Activated naive CD8-positive, alpha-beta T cell treated with anti-CD3 and anti-CD28 coated beads, Interleukin-2, amount 10 ng/mL, durations not matched to agents 7 days and 5 days (primary cell): ENCODE data around the gene ZNF714. TPM values are rescaled to one million over a fixed set of nuclear protein-coding genes. Genes with fewer than 3 reads are reported as not detected.
"Not testable (repeated sequence)": the region's sequence is repeated elsewhere in the genome, so short reads cannot be mapped to it uniquely, and the experiment has no call there.

ENCODE experiments used
- ATAC-seq: fragments of 150-1000 bp; cut with Tn5 transposase; one replicate; pipeline ENCODE4 v1.10.0; 2021; ENCODE audit warnings: low read depth, moderate library complexity
- POLR2A ChIA-PET: fragments of 350-600 bp; sonication (Branson Sonifier 250); formaldehyde crosslinking; loops from one replicate; lab custom pipeline; 2021; ENCODE audit warnings: antibody characterized with exemption; lab: Charles Lee
- DNase-seq: peaks from one replicate; pipeline ENCODE4 v3.0.0; 2021
- H3K27ac Mint-ChIP-seq: one replicate; pipeline ENCODE4 v1.8.0; 2022; ENCODE audit warnings: mild to moderate bottlenecking, mixed read lengths
- H3K27me3 Mint-ChIP-seq: one replicate; pipeline ENCODE4 v1.8.0; 2022; ENCODE audit warnings: mild to moderate bottlenecking, moderate library complexity, mixed read lengths
- H3K36me3 Mint-ChIP-seq: one replicate; pipeline ENCODE4 v1.8.0; 2021; ENCODE audit warnings: mild to moderate bottlenecking, mixed read lengths
- H3K4me1 Mint-ChIP-seq: one replicate; pipeline ENCODE4 v1.8.0; 2021; ENCODE audit warnings: mixed read lengths
- H3K4me3 Mint-ChIP-seq: one replicate; pipeline ENCODE4 v1.8.0; 2022; ENCODE audit warnings: mild to moderate bottlenecking, moderate library complexity, mixed read lengths
- H3K9me3 Mint-ChIP-seq: one replicate; pipeline ENCODE4 v1.8.0; 2021; ENCODE audit warnings: mixed read lengths
- total RNA-seq, 2 experiments: library from RNA; stranded (reverse); gene quantifications; one replicate each; pipeline ENCODE4 v1.2.3, GENCODE V29; 2021

ZNF714 gene
- total RNA-seq, 2 experiments from 2014 or later: 25.1 to 26.6 TPM

- DNase-seq: no peak
- no peak for ATAC-seq
- Mint-ChIP-seq H3K36me3 (peaks cover 85% of the 10 kb centered on the region), H3K27ac (no peak overlapping the region), H3K4me1 (no peaks in the 10 kb centered on the region), H3K27me3 (no peaks in the 10 kb centered on the region), H3K4me3 (no peak overlapping the region), H3K9me3 (peaks cover 29% of the 10 kb centered on the region)
- POLR2A ChIA-PET: no interaction called here
These were observed 28.2 kb downstream of the ZNF714 start for GRCh38 chr19:21110183-21110582.

- POLR2A ChIA-PET: no interaction called here
- no peak for ATAC-seq
- Mint-ChIP-seq H3K27me3 (no peaks in the 10 kb centered on the region), H3K4me3 (no peak overlapping the region), H3K4me1 (no peaks in the 10 kb centered on the region), H3K27ac (no peak overlapping the region), H3K36me3 (peaks cover 85% of the 10 kb centered on the region), H3K9me3 (peaks cover 40% of the 10 kb centered on the region)
- no peak for DNase-seq
These were observed 33.4 kb downstream of the ZNF714 start for GRCh38 chr19:21115430-21115829.

GRCh38 chr19:21117041-21117907 is 35.3 kb downstream of the ZNF714 start:
- H3K4me1 Mint-ChIP-seq: no peaks in the 10 kb centered on the region
- no peak for ATAC-seq
- no peak overlapping the region for H3K4me3 Mint-ChIP-seq
- H3K27ac Mint-ChIP-seq: no peak overlapping the region
- POLR2A ChIA-PET: no interaction called here
- DNase-seq: no peak
- no peaks in the 10 kb centered on the region for H3K27me3 Mint-ChIP-seq
- H3K36me3 Mint-ChIP-seq: peaks cover 73% of the 10 kb centered on the region
- H3K9me3 Mint-ChIP-seq: peaks cover 32% of the 10 kb centered on the region

- H3K27me3 Mint-ChIP-seq: no peaks in the 10 kb centered on the region
- POLR2A ChIA-PET: no interaction called here
- DNase-seq (no peak), ATAC-seq (no peak)
- H3K4me1 Mint-ChIP-seq: no peaks in the 10 kb centered on the region
- H3K9me3 Mint-ChIP-seq: peaks cover 16% of the 10 kb centered on the region
- H3K36me3 Mint-ChIP-seq: peaks cover 29% of the 10 kb centered on the region
- H3K27ac Mint-ChIP-seq: no peak overlapping the region
- no peak overlapping the region for H3K4me3 Mint-ChIP-seq
These were observed 44.1 kb downstream of the ZNF714 start for GRCh38 chr19:21126078-21126477.

GRCh38 chr19:21127001-21127400 is 45.0 kb downstream of the ZNF714 start:
- Mint-ChIP-seq H3K4me1 (no peaks in the 10 kb centered on the region), H3K9me3 (peaks cover 16% of the 10 kb centered on the region), H3K27ac (no peak overlapping the region), H3K4me3 (no peak overlapping the region), H3K36me3 (peaks cover 25% of the 10 kb centered on the region), H3K27me3 (no peaks in the 10 kb centered on the region)
- ATAC-seq (no peak), DNase-seq (no peak)
- POLR2A ChIA-PET: no interaction called here

GRCh38 chr19:21127898-21128297 is 45.9 kb downstream of the ZNF714 start:
- Mint-ChIP-seq H3K27ac (no peak overlapping the region), H3K36me3 (peaks cover 18% of the 10 kb centered on the region), H3K4me3 (no peak overlapping the region), H3K4me1 (no peaks in the 10 kb centered on the region), H3K27me3 (no peaks in the 10 kb centered on the region), H3K9me3 (peaks cover 14% of the 10 kb centered on the region)
- ATAC-seq (no peak), DNase-seq (no peak)
- POLR2A ChIA-PET: no interaction called here

- peaks cover 1% of the 10 kb centered on the region for H3K4me1 Mint-ChIP-seq
- POLR2A ChIA-PET: no interaction called here
- ATAC-seq (no peak), DNase-seq (no peak)
- H3K4me3 Mint-ChIP-seq: no peak overlapping the region
- peaks cover 20% of the 10 kb centered on the region for H3K36me3 Mint-ChIP-seq
- no peak overlapping the region for H3K27ac Mint-ChIP-seq
- no peaks in the 10 kb centered on the region for H3K27me3 Mint-ChIP-seq
- peaks cover 19% of the 10 kb centered on the region for H3K9me3 Mint-ChIP-seq
These were observed 47.1 kb downstream of the ZNF714 start for GRCh38 chr19:21128901-21129698.

- H3K9me3 Mint-ChIP-seq: peaks cover 23% of the 10 kb centered on the region
These were observed 48.2 kb downstream of the ZNF714 start for GRCh38 chr19:21130097-21130775.

GRCh38 chr19:21133633-21134032 is 51.6 kb downstream of the ZNF714 start:
- DNase-seq (no peak), ATAC-seq (no peak)
- Mint-ChIP-seq H3K4me3 (no peak overlapping the region), H3K4me1 (peaks cover 7% of the 10 kb centered on the region), H3K27ac (no peak overlapping the region), H3K9me3 (peaks cover 14% of the 10 kb centered on the region), H3K36me3 (peaks cover 4% of the 10 kb centered on the region), H3K27me3 (no peaks in the 10 kb centered on the region)
- POLR2A ChIA-PET: no interaction called here

More at GRCh38 chr19:21130097-21130775, 48.2 kb downstream of the ZNF714 start:
- Mint-ChIP-seq H3K4me3 (no peak overlapping the region), H3K4me1 (peaks cover 7% of the 10 kb centered on the region), H3K27ac (no peak overlapping the region), H3K36me3 (peaks cover 17% of the 10 kb centered on the region), H3K27me3 (no peaks in the 10 kb centered on the region)
- POLR2A ChIA-PET: interaction anchor here (0.6 kb wide), 1 partner anchor 939 kb away, joined by 3 read pairs; no protein-coding TSS in a partner anchor
- DNase-seq (no peak), ATAC-seq (no peak)

GRCh38 chr19:21134934-21135366 is 52.9 kb downstream of the ZNF714 start:
- Mint-ChIP-seq H3K4me3 (no peak overlapping the region), H3K4me1 (peaks cover 7% of the 10 kb centered on the region), H3K27me3 (no peaks in the 10 kb centered on the region), H3K27ac (no peak overlapping the region), H3K9me3 (peaks cover 18% of the 10 kb centered on the region), H3K36me3 (peaks cover 4% of the 10 kb centered on the region)
- POLR2A ChIA-PET: no interaction called here
- DNase-seq: no peak
- no peak for ATAC-seq

- no peaks in the 10 kb centered on the region for H3K27me3 Mint-ChIP-seq
These were observed 53.4 kb downstream of the ZNF714 start for GRCh38 chr19:21135433-21135832.

GRCh38 chr19:21138130-21138529 is 56.1 kb downstream of the ZNF714 start:
- peaks cover 15% of the 10 kb centered on the region for H3K4me1 Mint-ChIP-seq
- peaks cover 16% of the 10 kb centered on the region for H3K36me3 Mint-ChIP-seq
- POLR2A ChIA-PET: no interaction called here
- ATAC-seq (no peak), DNase-seq (no peak)
- H3K4me3 Mint-ChIP-seq: no peak overlapping the region
- H3K27ac Mint-ChIP-seq: no peak overlapping the region
- no peaks in the 10 kb centered on the region for H3K27me3 Mint-ChIP-seq
- H3K9me3 Mint-ChIP-seq: peaks cover 14% of the 10 kb centered on the region

More at GRCh38 chr19:21135433-21135832, 53.4 kb downstream of the ZNF714 start:
- Mint-ChIP-seq H3K4me1 (peaks cover 7% of the 10 kb centered on the region), H3K27ac (no peak overlapping the region), H3K36me3 (peaks cover 6% of the 10 kb centered on the region), H3K9me3 (peaks cover 15% of the 10 kb centered on the region), H3K4me3 (no peak overlapping the region)
- no peak for DNase-seq
- no peak for ATAC-seq
- POLR2A ChIA-PET: no interaction called here

GRCh38 chr19:21141006-21141405 is 59.0 kb downstream of the ZNF714 start:
- POLR2A ChIA-PET: interaction anchor here (0.6 to 2.7 kb wide), 8 partner anchors 34 to 717 kb away, joined by 3 to 19 read pairs (median 10); partner anchors contain the start of genes ZNF430, ZNF66, ZNF714 and ZNF85
- not testable (repeated sequence) for ATAC-seq, H3K9me3 Mint-ChIP-seq, H3K27ac Mint-ChIP-seq, H3K4me3 Mint-ChIP-seq, DNase-seq, H3K27me3 Mint-ChIP-seq
- peaks cover 43% of the 10 kb centered on the region for H3K36me3 Mint-ChIP-seq
- peaks cover 15% of the 10 kb centered on the region for H3K4me1 Mint-ChIP-seq
